ENCODE data around the gene HELZ2.
"Not testable (repeated sequence)": the region's sequence is repeated elsewhere in the genome, so short reads cannot be mapped to it uniquely, and the experiment has no call there.

HELZ2 gene

DNA sequence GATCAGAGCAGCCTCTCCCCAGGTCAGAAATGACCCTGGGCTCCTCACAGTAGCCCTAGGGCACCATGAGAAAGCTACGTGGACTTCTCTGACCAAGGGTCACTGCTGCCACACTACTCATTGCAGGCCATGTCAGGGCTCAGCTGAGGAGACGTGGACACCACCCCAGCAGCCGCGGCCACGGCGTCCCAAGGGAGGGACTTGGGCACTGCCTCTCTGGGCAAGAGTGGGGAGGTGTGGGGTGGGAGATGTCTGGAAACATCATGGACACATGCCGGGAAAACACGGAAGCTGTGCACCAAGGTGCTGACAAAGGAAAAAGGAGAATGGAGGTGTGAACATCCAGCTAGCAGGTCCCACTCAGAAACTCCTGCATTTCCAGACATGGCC lies 43.8 kb upstream of the HELZ2 start:
- TF ChIP-seq CTCF (IDR thresholded peaks at IDR 0.05; ENCODE audit: extremely low read depth, missing control alignments) = no peak
- no peak for DNase-seq (ENCODE audit: low spot score)

GRCh38 chr20:63617092-63617875 lies 43.2 kb upstream of the HELZ2 start:
- no peak for TF ChIP-seq CTCF (IDR thresholded peaks at IDR 0.05; ENCODE audit: extremely low read depth, missing control alignments)
- DNase-seq (ENCODE audit: low spot score) = no peak

DNA sequence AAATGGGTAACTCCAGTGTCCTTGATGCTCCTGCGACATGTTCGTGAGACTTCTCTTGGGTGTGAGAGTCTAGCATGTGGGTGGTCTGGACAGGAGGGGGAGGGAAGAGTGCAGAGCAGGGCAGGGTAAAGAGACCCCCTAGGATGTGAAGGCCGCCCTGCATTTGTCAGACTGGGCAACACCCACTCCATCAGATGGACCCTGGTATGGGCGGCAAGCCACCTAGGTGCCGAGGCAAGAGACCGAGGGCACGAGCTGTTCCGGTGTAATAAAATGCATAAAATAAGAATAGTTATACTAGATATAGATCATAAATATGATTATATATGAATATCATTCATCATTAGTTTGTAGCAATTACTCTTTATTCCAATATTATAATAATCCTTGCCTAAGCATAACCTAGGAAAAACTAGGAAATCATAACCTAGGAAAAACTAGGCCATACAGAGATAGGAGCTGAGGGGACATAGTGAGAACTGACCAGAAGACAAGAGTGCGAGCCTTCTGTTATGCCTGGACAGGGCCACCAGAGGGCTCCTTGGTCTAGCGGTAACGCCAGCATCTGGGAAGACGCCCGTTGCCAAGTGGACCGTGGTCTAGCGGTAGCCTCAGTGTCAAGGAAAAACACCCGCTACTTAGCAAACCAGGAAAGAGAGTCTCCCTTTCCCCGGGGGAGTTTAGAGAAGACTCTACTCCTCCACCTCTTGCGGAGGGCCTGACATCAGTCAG lies 40.0 kb upstream of the HELZ2 start:
- not testable (repeated sequence) for DNase-seq (ENCODE audit: low spot score)

DNA sequence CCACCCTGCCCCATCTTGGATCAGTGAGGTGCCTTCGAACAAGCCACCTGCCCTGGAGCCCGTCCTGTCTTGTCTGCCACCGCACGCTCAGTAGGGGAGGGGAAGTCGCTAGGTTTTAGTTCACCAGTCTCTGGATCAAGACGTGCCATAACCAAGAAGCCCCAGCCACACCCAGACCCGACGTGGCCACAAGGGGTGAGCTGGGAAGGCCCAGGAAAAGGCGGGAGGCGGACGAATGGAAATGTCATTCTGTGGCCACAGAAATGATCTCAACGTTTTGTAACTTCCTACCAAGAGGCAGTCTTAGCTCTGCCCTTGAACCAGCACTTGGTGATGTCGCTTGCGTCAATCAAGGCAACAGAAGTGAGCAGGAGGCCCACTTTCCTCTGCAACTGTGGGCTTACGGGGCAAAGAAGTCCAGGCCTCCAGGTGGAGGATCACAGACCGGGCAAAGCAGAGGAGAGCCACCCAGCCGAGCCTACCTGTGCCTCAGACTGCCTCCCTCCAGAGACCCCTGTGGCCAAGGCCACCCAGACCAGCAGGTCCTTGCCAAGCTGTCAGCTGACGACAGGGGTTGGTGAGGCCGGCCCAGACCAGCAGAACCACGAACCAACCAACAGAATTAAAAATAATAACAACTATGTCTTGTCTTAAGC lies 38.4 kb upstream of the HELZ2 start:
- DNase-seq (ENCODE audit: low spot score) = no peak
- TF ChIP-seq CTCF (IDR thresholded peaks at IDR 0.05; ENCODE audit: extremely low read depth, missing control alignments) = no peak

- TF ChIP-seq CTCF (IDR thresholded peaks at IDR 0.05; ENCODE audit: extremely low read depth, missing control alignments) = no peak
- DNase-seq (ENCODE audit: low spot score) = no peak
These were observed 37.6 kb upstream of the HELZ2 start for GRCh38 chr20:63611646-63612045.

GRCh38 chr20:63610581-63611435 lies 36.8 kb upstream of the HELZ2 start:
- no peak for TF ChIP-seq CTCF (IDR thresholded peaks at IDR 0.05; ENCODE audit: extremely low read depth, missing control alignments)
- DNase-seq (ENCODE audit: low spot score) = no peak

DNA sequence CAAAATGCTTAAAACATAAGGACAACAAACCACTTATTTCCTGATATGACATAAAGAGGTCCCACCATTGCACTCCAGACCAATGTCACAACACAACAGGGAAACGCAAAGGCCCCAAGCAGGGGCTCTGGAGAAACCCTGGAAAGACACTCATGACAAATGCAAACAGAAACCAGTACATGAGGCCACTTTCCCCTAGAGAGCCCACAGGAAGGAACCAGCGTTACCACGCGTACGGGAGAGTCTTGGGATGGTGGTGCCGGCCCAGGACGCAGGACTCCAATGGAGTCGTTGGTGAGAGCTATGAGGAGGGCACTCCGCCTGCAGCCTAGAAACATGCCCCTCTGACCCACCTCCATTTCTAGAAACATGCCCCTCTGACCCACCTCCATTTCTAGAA lies 32.6 kb upstream of the HELZ2 start:
- no peak for DNase-seq (ENCODE audit: low spot score)
- TF ChIP-seq CTCF (IDR thresholded peaks at IDR 0.05; ENCODE audit: extremely low read depth, missing control alignments) = no peak
